K562 (cell line): ENCODE data around the gene EPHX1. TPM values are rescaled to one million over a fixed set of nuclear protein-coding genes. Genes with fewer than 3 reads are reported as not detected.

Source experiments
- ASH1L ChIP-seq: fragments of 450-650 bp; IDR thresholded peaks from 2 replicates; pipeline ENCODE4 v1.6.1; 2018; ENCODE audit warnings: borderline replicate concordance, mild to moderate bottlenecking, low read depth; ENCODE audit not compliant: partially characterized antibody
- BCOR ChIP-seq: fragments of 450-650 bp; IDR thresholded peaks from 2 replicates; pipeline ENCODE4 v1.6.1; 2016
- FOXK1 ChIP-seq: sonication (generic); formaldehyde crosslinking; IDR thresholded peaks from 2 replicates; pipeline ENCODE4 v1.8.0; 2022; ENCODE audit warnings: missing genetic modification reagents, mild to moderate bottlenecking, borderline replicate concordance
- HOMEZ ChIP-seq: fragments of 250-450 bp; sonication (Bioruptor Pico); IDR thresholded peaks from 2 replicates; pipeline ENCODE4 v1.4.0; 2020; ENCODE audit warnings: mild to moderate bottlenecking, moderate library complexity
- KLF6 ChIP-seq: fragments of 250-450 bp; sonication (Bioruptor Pico); IDR thresholded peaks from 2 replicates; pipeline ENCODE4 v1.4.0; 2020; ENCODE audit warnings: mild to moderate bottlenecking, moderate library complexity, borderline replicate concordance
- MLX ChIP-seq, 2 experiments: fragments of 450-650 bp in 1 of 2; sonication (generic) in 1 of 2; formaldehyde crosslinking; conservative IDR thresholded peaks; 2 replicates each; pipeline versions ENCODE4 v1.4.0 to v1.8.1; 2020 to 2022; ENCODE audit warnings: mild to moderate bottlenecking in 1 of 2, missing genetic modification reagents in 1 of 2
- MTA2 ChIP-seq: fragments of 450-650 bp; IDR thresholded peaks from 2 replicates; pipeline ENCODE4 v1.6.1; 2016; ENCODE audit warnings: low read depth
- NR2F6 ChIP-seq: fragments of 450-650 bp; formaldehyde crosslinking; IDR thresholded peaks from 2 replicates; pipeline ENCODE4 v1.4.0; 2020; ENCODE audit warnings: mild to moderate bottlenecking
- NR4A1 ChIP-seq, 2 experiments: fragments of 250-450 bp in 1 of 2; fragments of 450-650 bp in 1 of 2; sonication (Bioruptor Pico) in 1 of 2; IDR thresholded peaks; 2 replicates each; pipeline versions ENCODE4 v1.4.0 to v1.6.1; 2016 to 2020; ENCODE audit warnings: mild to moderate bottlenecking in 2 of 2, missing compliant biosample characterization in 1 of 2, missing genetic modification characterization in 1 of 2, moderate library complexity in 1 of 2
- PATZ1 ChIP-seq: fragments of 250-450 bp; sonication (Bioruptor Pico); IDR thresholded peaks from 2 replicates; pipeline ENCODE4 v1.5.0; 2020; ENCODE audit warnings: mild to moderate bottlenecking, borderline replicate concordance
- PCBP2 ChIP-seq: fragments of 200-400 bp; formaldehyde crosslinking; IDR thresholded peaks from 2 replicates; pipeline ENCODE4 v1.6.1; 2018; ENCODE audit warnings: low read length, low read depth, mild to moderate bottlenecking, moderate library complexity; ENCODE audit not compliant: poor library complexity, severe bottlenecking
- POLR2G ChIP-seq: fragments of 200-400 bp; formaldehyde crosslinking; IDR thresholded peaks from 2 replicates; pipeline ENCODE4 v1.6.1; 2017; ENCODE audit warnings: low read depth, mild to moderate bottlenecking, antibody characterized with exemption, low read length, moderate library complexity
- PTRF ChIP-seq: fragments of 450-650 bp; IDR thresholded peaks from 2 replicates; pipeline ENCODE4 v1.6.1; 2016; ENCODE audit warnings: mild to moderate bottlenecking, missing genetic modification characterization, missing compliant biosample characterization
- TAF1 ChIP-seq: IDR thresholded peaks from 2 replicates; pipeline ENCODE4 v1.6.1; 2011; ENCODE audit warnings: mild to moderate bottlenecking, low read length, moderate library complexity; ENCODE audit not compliant: insufficient read depth, control insufficient read depth, severe bottlenecking; ENCODE audit errors: extremely low read depth
- ZC3H11A ChIP-seq: IDR thresholded peaks from 2 replicates; pipeline ENCODE4 v1.6.1; 2012; ENCODE audit warnings: low read depth, low read length, improper control_type of control experiment
- ZNF175 ChIP-seq: fragments of 200-800 bp; sonication (Bioruptor generic); IDR thresholded peaks from 2 replicates; pipeline ENCODE4 v1.6.1; 2016; ENCODE audit warnings: low read depth, mild to moderate bottlenecking, missing genetic modification characterization, missing compliant biosample characterization
- ZNF3 ChIP-seq: fragments of 250-450 bp; sonication (Bioruptor Pico); IDR thresholded peaks from 2 replicates; pipeline ENCODE4 v1.5.0; 2021; ENCODE audit warnings: mild to moderate bottlenecking, moderate library complexity
- ZNF592 ChIP-seq: fragments of 450-650 bp; IDR thresholded peaks from 2 replicates; pipeline ENCODE4 v1.6.1; 2017; ENCODE audit warnings: antibody characterized with exemption, mild to moderate bottlenecking
- polyA plus RNA-seq, 8 experiments: library from polyadenylated mRNA; depleted of rRNA in 4 of 8; stranded (reverse) in 5 of 8; unstranded in 3 of 8; fragments of >200 nt; fragmentation: Nextera tagmentation in 2 of 8; fragmentation: Illumina TruSeq in 1 of 8; extraction: Ambion mirVana in 2 of 8; extraction: Trizol in 1 of 8; gene quantifications; 2 replicates each; pipeline versions ENCODE4 v1.2.1 to v1.2.3, GENCODE V29; 2011 to 2014; ENCODE audit warnings: inconsistent platforms in 1 of 8, missing spikeins in 1 of 8
- total RNA-seq, 7 experiments: library from RNA; depleted of rRNA in 6 of 7; stranded (reverse); fragments of >200 nt in 6 of 7; fragmentation: Illumina TruSeq in 2 of 7; extraction: Trizol in 2 of 7; gene quantifications; 2 replicates each; pipeline versions ENCODE4 v1.2.1 to v1.2.3, GENCODE V29; 2011 to 2021; ENCODE audit warnings: low replicate concordance in 1 of 7

Gene EPHX1
- total and polyA plus RNA-seq, 9 of the 15 experiments (the other 6 are each of a cell fraction or from before 2014, with no cell fraction given), result 0.21 to 27.0 (median 6.7) TPM

GRCh38 chr1:225881959-225882693 lies 72.2 kb downstream of the EPHX1 start, which contains the start of gene TMEM63A (continued):
- TF ChIP-seq PATZ1 (CRISPR knock-in tag), result no peak
- no peak for TF ChIP-seq PTRF (tag)
- TF ChIP-seq MLX (CRISPR knock-in tag; conservative IDR thresholded peaks at IDR 0.05), result no peak
- TF ChIP-seq NR2F6, result no peak
- TF ChIP-seq PCBP2, result no peak
- no peak for TF ChIP-seq ZNF175
- peak; percentile 90 for TF ChIP-seq POLR2G
- TF ChIP-seq ZC3H11A, result no peak
- no peak for TF ChIP-seq NR4A1 (CRISPR knock-in tag; IDR thresholded peaks at IDR 0.05)
- TF ChIP-seq NR4A1 (tag; IDR thresholded peaks at IDR 0.05), result no peak
- no peak for TF ChIP-seq ZNF3 (CRISPR knock-in tag)
- peak; percentile 84 for TF ChIP-seq TAF1
- no peak for TF ChIP-seq ASH1L
- no peak for TF ChIP-seq HOMEZ (CRISPR knock-in tag)
- TF ChIP-seq KLF6 (CRISPR knock-in tag), result no peak
- TF ChIP-seq FOXK1 (CRISPR knock-in tag), result no peak
- peak; percentile 34; the same call in 1 of the 2 replicates for TF ChIP-seq BCOR
- no peak for TF ChIP-seq ZNF592
- no peak for TF ChIP-seq MTA2
